Mucosa of descending colon (tissue), 3 donors: Measurements from ENCODE around the gene PDZRN4. TPM values are rescaled to one million over a fixed set of nuclear protein-coding genes. Genes with fewer than 3 reads are reported as not detected.

Experiments used
- ATAC-seq: fragments of 200-7000 bp; cut with Tn5 transposase; one replicate; pipeline ENCODE4 v1.9.1; 2020; ENCODE audit warnings: mild to moderate bottlenecking, moderate library complexity
- DNase-seq, 3 donors: peaks; one replicate each; pipeline ENCODE4 v3.0.0-alpha.2; 2020
- H3K36me3 ChIP-seq: fragments of 200-600 bp; one replicate; pipeline ENCODE4 v1.8.0; 2021; ENCODE audit warnings: low read depth, mild to moderate bottlenecking
- H3K4me1 ChIP-seq: fragments of 200-600 bp; one replicate; pipeline ENCODE4 v1.8.0; 2021; ENCODE audit warnings: low read depth, mild to moderate bottlenecking
- H3K4me3 ChIP-seq: fragments of 200-600 bp; one replicate; pipeline ENCODE4 v1.8.0; 2021; ENCODE audit warnings: mild to moderate bottlenecking
- H3K9me3 ChIP-seq: fragments of 200-600 bp; one replicate; pipeline ENCODE4 v1.8.0; 2021; ENCODE audit warnings: mild to moderate bottlenecking
- intact Hi-C, 2 donors: fragments of 100-400 bp; cut with DNase I in 1 of 2; cut with micrococcal nuclease in 1 of 2; formaldehyde crosslinking; loops; one replicate each; pipeline versions ENCODE4 v1.11.0 to v1.11.1; 2022; cut with DNase I, micrococcal nuclease
- total RNA-seq, 3 donors: library from RNA; stranded (reverse); fragmentation: NEBNext Ultra II Directional in 2 of 3; extraction: Animal tissue kit (Norgen Biotek cat#: 25700) in 2 of 3; gene quantifications; one replicate each; pipeline versions ENCODE4 v1.2.1 to v1.2.4, GENCODE V29; 2021 to 2023
- TF ChIP-seq, protein P1 (sequence below): fragments of 200-600 bp; IDR thresholded peaks from one replicate; pipeline ENCODE4 v1.8.0; 2022; ENCODE audit warnings: antibody characterized with exemption, mild to moderate bottlenecking
- donor health status: DM: no; HTN: no; CAD: no; lungs with moderate emphysema.
- donor health status: DM: no; HTN: no; CAD: no.
- donor health status: DM: no; HTN: yes; CAD: no.

Gene PDZRN4
- total RNA-seq, 3 donors from 2014 or later, result 0.78 to 46.9 (median 2.0) TPM

DNA sequence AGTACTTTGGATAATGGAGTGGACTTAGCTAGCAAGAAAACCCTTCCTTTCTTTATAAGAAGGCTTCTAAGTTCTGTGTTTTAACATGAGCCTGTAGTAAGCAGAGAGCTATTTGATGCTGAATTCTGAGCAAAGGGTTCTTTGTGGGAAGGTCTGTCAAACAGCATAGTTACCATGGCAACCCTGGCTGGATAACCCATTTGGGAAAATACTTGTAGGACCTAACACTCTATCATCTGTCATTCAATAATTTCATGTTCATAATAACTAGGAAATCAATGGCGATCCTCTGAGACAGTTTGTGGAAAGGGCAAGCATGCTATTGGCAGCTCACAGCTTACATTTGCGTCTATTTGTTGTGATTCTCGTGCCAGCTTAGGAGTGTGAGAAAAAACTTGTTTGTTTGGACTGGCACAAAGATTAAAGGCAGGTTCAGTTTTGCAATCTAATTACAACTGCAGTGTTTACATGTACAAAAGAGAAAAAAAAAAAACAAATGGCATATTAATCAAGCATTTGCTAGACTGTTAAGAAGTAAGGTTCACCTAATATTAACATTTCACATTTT, 219.2 kb downstream of the PDZRN4 start:
- ATAC-seq, result no peak
- TF ChIP-seq, protein P1, sequence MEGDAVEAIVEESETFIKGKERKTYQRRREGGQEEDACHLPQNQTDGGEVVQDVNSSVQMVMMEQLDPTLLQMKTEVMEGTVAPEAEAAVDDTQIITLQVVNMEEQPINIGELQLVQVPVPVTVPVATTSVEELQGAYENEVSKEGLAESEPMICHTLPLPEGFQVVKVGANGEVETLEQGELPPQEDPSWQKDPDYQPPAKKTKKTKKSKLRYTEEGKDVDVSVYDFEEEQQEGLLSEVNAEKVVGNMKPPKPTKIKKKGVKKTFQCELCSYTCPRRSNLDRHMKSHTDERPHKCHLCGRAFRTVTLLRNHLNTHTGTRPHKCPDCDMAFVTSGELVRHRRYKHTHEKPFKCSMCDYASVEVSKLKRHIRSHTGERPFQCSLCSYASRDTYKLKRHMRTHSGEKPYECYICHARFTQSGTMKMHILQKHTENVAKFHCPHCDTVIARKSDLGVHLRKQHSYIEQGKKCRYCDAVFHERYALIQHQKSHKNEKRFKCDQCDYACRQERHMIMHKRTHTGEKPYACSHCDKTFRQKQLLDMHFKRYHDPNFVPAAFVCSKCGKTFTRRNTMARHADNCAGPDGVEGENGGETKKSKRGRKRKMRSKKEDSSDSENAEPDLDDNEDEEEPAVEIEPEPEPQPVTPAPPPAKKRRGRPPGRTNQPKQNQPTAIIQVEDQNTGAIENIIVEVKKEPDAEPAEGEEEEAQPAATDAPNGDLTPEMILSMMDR, result no peak
- Histone ChIP-seq H3K9me3 (no peaks in the 10 kb centered on the region), H3K36me3 (no peaks in the 10 kb centered on the region), H3K4me1 (no peaks in the 10 kb centered on the region), H3K4me3 (no peak overlapping the region)
- intact Hi-C loops, result no loop called here
- no peak for DNase-seq

DNA sequence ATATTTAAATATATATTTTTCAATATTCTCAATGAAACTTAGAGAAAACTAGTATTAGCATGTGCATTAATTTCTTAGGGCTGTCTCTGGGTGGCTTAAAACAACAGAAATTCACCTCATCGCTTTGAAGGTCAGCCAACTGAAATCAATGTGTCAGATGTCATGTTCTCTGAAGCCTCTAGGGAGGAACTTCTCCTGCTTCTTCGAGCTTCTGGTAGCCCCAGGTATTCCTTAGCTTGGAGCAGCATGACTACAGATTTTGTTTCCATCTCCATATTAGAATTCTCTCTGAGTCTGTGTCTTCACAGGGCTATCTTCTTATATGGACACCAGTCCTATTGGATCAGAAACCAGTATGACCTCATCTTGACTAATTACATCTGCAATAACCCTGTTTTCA, 221.5 kb downstream of the PDZRN4 start:
- Histone ChIP-seq H3K4me3 (no peak overlapping the region), H3K4me1 (no peaks in the 10 kb centered on the region), H3K9me3 (no peaks in the 10 kb centered on the region), H3K36me3 (no peaks in the 10 kb centered on the region)
- intact Hi-C loops, result no loop called here
- DNase-seq (no peak), ATAC-seq (no peak)
- TF ChIP-seq, protein P1, result no peak

GRCh38 chr12:41418586-41418985, 230.5 kb downstream of the PDZRN4 start:
- no peak for ATAC-seq
- intact Hi-C loops, result no loop called here
- H3K9me3 ChIP-seq, result no peaks in the 10 kb centered on the region

GRCh38 chr12:41419131-41419893, 231.2 kb downstream of the PDZRN4 start:
- no peaks in the 10 kb centered on the region for H3K9me3 ChIP-seq
- no peak overlapping the region for H3K4me3 ChIP-seq
- intact Hi-C loops, result no loop called here
- DNase-seq, result no peak
- no peaks in the 10 kb centered on the region for H3K4me1 ChIP-seq
- TF ChIP-seq, protein P1, result no peak
- H3K36me3 ChIP-seq, result no peaks in the 10 kb centered on the region
- no peak for ATAC-seq

More at GRCh38 chr12:41418586-41418985, 230.5 kb downstream of the PDZRN4 start:
- Histone ChIP-seq H3K4me3 (no peak overlapping the region), H3K36me3 (no peaks in the 10 kb centered on the region), H3K4me1 (no peaks in the 10 kb centered on the region)
- DNase-seq, result no peak
- TF ChIP-seq, protein P1, result no peak

GRCh38 chr12:41424651-41425050, 236.5 kb downstream of the PDZRN4 start:
- Histone ChIP-seq H3K4me1 (no peaks in the 10 kb centered on the region), H3K4me3 (no peak overlapping the region), H3K9me3 (no peaks in the 10 kb centered on the region), H3K36me3 (no peaks in the 10 kb centered on the region)
- TF ChIP-seq, protein P1, result no peak
- ATAC-seq (no peak), DNase-seq (no peak)
- intact Hi-C loops, result no loop called here
